ENCODE results near the gene FLYWCH1.

FLYWCH1 gene

GRCh38 chr16:2974319-2975056, 62.8 kb downstream of the FLYWCH1 start:
- peaks cover 51% of the 10 kb centered on the region for H3K4me1 Mint-ChIP-seq
- H3K27me3 Mint-ChIP-seq: no peaks in the 10 kb centered on the region
- H3K4me3 Mint-ChIP-seq: no peak overlapping the region
- no peaks in the 10 kb centered on the region for H3K9me3 Mint-ChIP-seq
- ATAC-seq: no peak
- no peak for DNase-seq
- no peak overlapping the region for H3K27ac Mint-ChIP-seq

- Mint-ChIP-seq H3K4me1 (peaks cover 51% of the 10 kb centered on the region), H3K27ac (no peak overlapping the region), H3K27me3 (no peaks in the 10 kb centered on the region), H3K9me3 (no peaks in the 10 kb centered on the region), H3K4me3 (no peak overlapping the region)
- ATAC-seq (no peak), DNase-seq (no peak)
These were observed 63.5 kb downstream of the FLYWCH1 start for GRCh38 chr16:2975161-2975795.

- DNase-seq: no peak
- ATAC-seq: no peak
- peaks cover 47% of the 10 kb centered on the region for H3K4me1 Mint-ChIP-seq
- H3K9me3 Mint-ChIP-seq: no peaks in the 10 kb centered on the region
- H3K4me3 Mint-ChIP-seq: no peak overlapping the region
- no peaks in the 10 kb centered on the region for H3K27me3 Mint-ChIP-seq
- H3K27ac Mint-ChIP-seq: no peak overlapping the region
These were observed 64.5 kb downstream of the FLYWCH1 start for GRCh38 chr16:2976201-2976600.

GRCh38 chr16:2976673-2977072, 64.9 kb downstream of the FLYWCH1 start:
- DNase-seq: no peak
- no peak overlapping the region for H3K4me3 Mint-ChIP-seq
- H3K27me3 Mint-ChIP-seq: no peaks in the 10 kb centered on the region
- H3K27ac Mint-ChIP-seq: no peak overlapping the region
- no peak for ATAC-seq
- peaks cover 49% of the 10 kb centered on the region for H3K4me1 Mint-ChIP-seq
- H3K9me3 Mint-ChIP-seq: no peaks in the 10 kb centered on the region

- Mint-ChIP-seq H3K27ac (no peak overlapping the region), H3K4me3 (no peak overlapping the region), H3K9me3 (no peaks in the 10 kb centered on the region), H3K27me3 (peaks cover 5% of the 10 kb centered on the region), H3K4me1 (peaks cover 52% of the 10 kb centered on the region)
- DNase-seq (no peak), ATAC-seq (no peak)
These were observed 65.7 kb downstream of the FLYWCH1 start for GRCh38 chr16:2977440-2977839.

GRCh38 chr16:2979669-2980226, 68.0 kb downstream of the FLYWCH1 start:
- H3K27me3 Mint-ChIP-seq: peaks cover 19% of the 10 kb centered on the region
- no peaks in the 10 kb centered on the region for H3K9me3 Mint-ChIP-seq
- peaks cover 55% of the 10 kb centered on the region for H3K4me1 Mint-ChIP-seq
- H3K27ac Mint-ChIP-seq: peak overlapping the region; percentile 83 to 94
- DNase-seq: peak in 1 of 2 donors; percentile 41
- ATAC-seq: peak; percentile 35
- H3K4me3 Mint-ChIP-seq: peak overlapping the region; percentile 92 to 95

- Mint-ChIP-seq H3K9me3 (no peaks in the 10 kb centered on the region), H3K27me3 (peaks cover 19% of the 10 kb centered on the region), H3K4me1 (peaks cover 55% of the 10 kb centered on the region), H3K27ac (peak within 1 kb of the TSS; percentile 86 to 94), H3K4me3 (peak within 1 kb of the TSS; percentile 92 to 95)
- ATAC-seq (peak; percentile 88), DNase-seq (peak; percentile 95 to 98)
These were observed 68.8 kb downstream of the FLYWCH1 start, which contains the start of gene PKMYT1 for GRCh38 chr16:2980227-2981176. PKMYT1 (minus strand) TSS chr16:2980446; CDS start chr16:2979657, 789 bp downstream.

- H3K4me1 Mint-ChIP-seq: peaks cover 53% of the 10 kb centered on the region
- no peaks in the 10 kb centered on the region for H3K9me3 Mint-ChIP-seq
- H3K27ac Mint-ChIP-seq: peak overlapping the region; percentile 86 to 93
- ATAC-seq (no peak), DNase-seq (no peak)
- peak overlapping the region; percentile 92 to 95 for H3K4me3 Mint-ChIP-seq
- peaks cover 22% of the 10 kb centered on the region for H3K27me3 Mint-ChIP-seq
These were observed 69.6 kb downstream of the FLYWCH1 start for GRCh38 chr16:2981177-2981898.

- Mint-ChIP-seq H3K9me3 (no peaks in the 10 kb centered on the region), H3K4me1 (peaks cover 48% of the 10 kb centered on the region), H3K4me3 (peak overlapping the region; percentile 75 to 95), H3K27ac (peak overlapping the region; percentile 0 to 92), H3K27me3 (peaks cover 27% of the 10 kb centered on the region)
- ATAC-seq (no peak), DNase-seq (no peak)
These were observed 70.1 kb downstream of the FLYWCH1 start for GRCh38 chr16:2981899-2982250.

GRCh38 chr16:2982402-2982801, 70.7 kb downstream of the FLYWCH1 start:
- ATAC-seq (no peak), DNase-seq (no peak)
- H3K27ac Mint-ChIP-seq: peak overlapping the region in 1 of 2 donors; percentile 82
- H3K9me3 Mint-ChIP-seq: no peaks in the 10 kb centered on the region
- peaks cover 43% of the 10 kb centered on the region for H3K4me1 Mint-ChIP-seq
- peak overlapping the region in 1 of 2 donors; percentile 24 for H3K4me3 Mint-ChIP-seq
- H3K27me3 Mint-ChIP-seq: peaks cover 28% of the 10 kb centered on the region

- Mint-ChIP-seq H3K9me3 (no peaks in the 10 kb centered on the region), H3K27ac (no peak overlapping the region), H3K4me3 (peak overlapping the region; percentile 49 to 59), H3K4me1 (peaks cover 34% of the 10 kb centered on the region), H3K27me3 (peaks cover 28% of the 10 kb centered on the region)
- DNase-seq (peak; percentile 57 to 67), ATAC-seq (peak; percentile 54)
These were observed 72.0 kb downstream of the FLYWCH1 start for GRCh38 chr16:2983706-2984136.

- DNase-seq (no peak), ATAC-seq (no peak)
- Mint-ChIP-seq H3K9me3 (no peaks in the 10 kb centered on the region), H3K27me3 (peaks cover 41% of the 10 kb centered on the region), H3K27ac (no peak overlapping the region), H3K4me1 (peaks cover 27% of the 10 kb centered on the region), H3K4me3 (no peak overlapping the region)
These were observed 73.7 kb downstream of the FLYWCH1 start for GRCh38 chr16:2985462-2985861.

GRCh38 chr16:2985893-2986355, 74.2 kb downstream of the FLYWCH1 start:
- Mint-ChIP-seq H3K4me1 (peaks cover 24% of the 10 kb centered on the region), H3K27ac (no peak overlapping the region), H3K27me3 (peaks cover 41% of the 10 kb centered on the region), H3K4me3 (no peak overlapping the region), H3K9me3 (no peaks in the 10 kb centered on the region)
- ATAC-seq: no peak
- DNase-seq: no peak

- Mint-ChIP-seq H3K9me3 (no peaks in the 10 kb centered on the region), H3K27ac (peak overlapping the region in 1 of 2 donors; percentile 68), H3K4me1 (peaks cover 17% of the 10 kb centered on the region), H3K4me3 (no peak overlapping the region), H3K27me3 (peaks cover 41% of the 10 kb centered on the region)
- ATAC-seq (no peak), DNase-seq (no peak)
These were observed 75.0 kb downstream of the FLYWCH1 start for GRCh38 chr16:2986623-2987188.

Measured in stimulated activated naive CD8-positive, alpha-beta T cell treated with anti-CD3 and anti-CD28 coated beads, Interleukin-15, amount 100 ng/mL, for 72 hours (primary cell).